ENCODE data around the gene AMER2. TPM values are rescaled to one million over a fixed set of nuclear protein-coding genes. Genes with fewer than 3 reads are reported as not detected.
"Not testable (repeated sequence)": the region's sequence is repeated elsewhere in the genome, so short reads cannot be mapped to it uniquely, and the experiment has no call there.

Gene AMER2
- total RNA-seq, 1 donor from 2014 or later: 0.04 TPM

DNA sequence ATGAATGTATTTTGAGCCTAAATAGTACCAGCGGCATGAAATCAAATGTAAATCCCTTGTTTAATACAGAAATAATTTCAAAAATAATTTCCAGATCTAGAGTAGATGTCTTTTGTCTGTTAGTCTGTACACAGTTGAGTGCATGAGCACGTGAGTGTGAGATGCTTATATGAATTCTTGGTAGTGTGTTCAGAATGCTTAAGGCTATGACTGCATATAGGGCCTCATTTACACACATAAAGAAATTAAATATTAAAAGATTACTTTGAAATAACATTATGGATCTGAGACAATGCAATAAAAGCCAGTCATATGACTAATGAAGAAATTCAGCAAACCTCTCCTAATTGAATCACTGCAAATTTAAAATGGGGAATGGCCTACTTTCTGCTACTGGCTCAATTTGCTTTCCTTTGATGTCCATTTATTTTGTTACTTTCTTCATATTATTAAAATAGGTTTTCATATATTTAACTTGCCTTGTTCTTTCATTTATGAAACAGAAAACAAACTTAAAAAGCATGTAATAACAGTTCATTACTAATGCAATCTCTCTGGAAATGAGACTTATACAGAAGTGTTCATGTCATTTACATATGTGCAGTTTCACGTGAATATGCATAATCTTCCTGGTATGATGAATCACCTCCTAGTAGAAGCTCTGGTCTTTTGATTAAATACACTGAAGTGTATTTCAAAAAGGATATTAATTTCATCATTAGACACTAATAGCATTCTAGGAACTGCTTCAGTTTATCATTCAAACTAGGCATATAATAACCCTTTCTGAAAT, 4.5 kb downstream of the AMER2 start:
- intact Hi-C loops (cut with DNase I): no loop called here

DNA sequence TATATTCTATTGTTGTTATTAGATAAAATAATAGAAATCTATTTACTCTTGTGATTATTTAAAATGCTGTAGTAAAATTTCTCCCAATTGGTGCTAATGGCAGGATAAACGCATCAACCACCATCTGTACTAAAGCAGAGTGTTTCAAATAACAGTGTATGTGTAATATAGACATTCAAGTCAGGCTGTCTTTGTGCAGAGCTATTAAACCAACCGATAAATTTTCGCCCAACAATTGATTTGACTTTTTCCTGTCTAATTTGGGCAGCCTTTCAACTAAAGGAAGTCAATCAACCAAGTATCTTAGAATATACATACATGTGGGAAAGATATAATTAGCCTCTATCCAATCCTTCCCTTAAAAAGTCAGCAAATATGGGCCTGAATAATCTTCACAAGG, 5.8 kb downstream of the AMER2 start:
- ATAC-seq (no peak), DNase-seq (ENCODE audit: low spot score) (no peak)
- intact Hi-C loops (cut with DNase I): no loop called here

More for the DNA sequence above, 4.5 kb downstream of the AMER2 start:
- no peak for DNase-seq (ENCODE audit: low spot score)
- no peak for ATAC-seq

DNA sequence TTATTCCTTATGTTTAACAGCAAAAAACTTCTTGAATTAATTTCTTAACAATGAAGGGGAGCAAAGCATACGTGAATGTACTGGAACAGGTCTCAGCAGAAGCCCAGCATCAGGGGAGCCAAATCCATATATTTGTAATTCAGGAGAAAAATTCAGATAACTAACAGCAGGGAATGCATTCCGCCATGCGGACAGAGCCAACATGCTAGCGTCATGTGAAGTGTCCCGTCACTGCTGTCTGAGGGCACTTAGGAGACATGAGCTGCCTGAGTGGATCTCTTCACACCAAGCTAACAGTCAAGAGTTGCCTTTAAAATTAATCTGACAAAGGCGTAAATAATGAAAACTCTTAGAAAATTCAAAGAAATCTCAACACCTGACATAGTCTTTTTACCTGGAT, 6.4 kb downstream of the AMER2 start:
- DNase-seq (ENCODE audit: low spot score) (no peak), ATAC-seq (no peak)
- intact Hi-C loops (cut with DNase I): no loop called here

DNA sequence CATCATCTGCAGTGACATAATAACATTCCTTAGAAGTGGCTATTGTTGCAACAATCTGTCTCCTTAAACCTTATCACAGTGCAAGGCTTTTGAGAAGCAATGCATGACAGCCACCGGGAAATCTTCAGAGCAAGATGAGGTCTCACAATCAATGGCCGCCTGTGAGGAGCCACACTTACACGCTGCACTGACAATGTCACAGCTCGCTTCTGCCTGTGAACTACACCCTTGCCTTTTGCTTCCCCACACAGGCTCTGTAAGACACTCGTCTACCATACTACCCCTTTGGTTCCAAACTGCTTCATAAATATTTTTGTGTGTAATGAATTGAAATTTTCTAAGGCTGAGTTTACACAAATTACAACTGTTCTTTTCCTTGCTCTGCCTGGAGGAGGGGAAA, 6.9 kb downstream of the AMER2 start:
- DNase-seq (ENCODE audit: low spot score); ATAC-seq; intact Hi-C loops (cut with DNase I): not testable (repeated sequence)

DNA sequence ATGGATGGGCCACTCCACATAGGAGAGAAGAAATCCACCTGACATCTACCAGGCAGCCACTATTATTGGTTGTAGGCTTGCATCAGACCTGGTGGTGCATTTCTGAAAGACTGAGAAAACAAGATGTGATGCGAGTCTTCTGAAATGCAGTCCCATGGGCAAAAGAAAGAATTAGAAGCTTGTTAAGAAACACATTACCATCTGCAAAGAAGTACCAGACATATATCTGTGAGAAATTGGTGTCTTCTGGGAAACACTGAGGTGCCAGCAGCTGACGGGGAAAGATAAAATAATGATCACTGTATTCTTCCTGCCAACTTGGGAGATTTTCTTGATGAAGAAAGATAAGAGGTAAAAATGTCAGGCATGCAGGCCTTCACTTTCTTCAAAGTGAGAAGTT, 14.4 kb downstream of the AMER2 start:
- ATAC-seq: no peak
- intact Hi-C loops (cut with DNase I): loop anchor here (2.0 kb wide), 1 partner anchor 19 kb away; no protein-coding TSS in a partner anchor
- no peak for DNase-seq (ENCODE audit: low spot score)

DNA sequence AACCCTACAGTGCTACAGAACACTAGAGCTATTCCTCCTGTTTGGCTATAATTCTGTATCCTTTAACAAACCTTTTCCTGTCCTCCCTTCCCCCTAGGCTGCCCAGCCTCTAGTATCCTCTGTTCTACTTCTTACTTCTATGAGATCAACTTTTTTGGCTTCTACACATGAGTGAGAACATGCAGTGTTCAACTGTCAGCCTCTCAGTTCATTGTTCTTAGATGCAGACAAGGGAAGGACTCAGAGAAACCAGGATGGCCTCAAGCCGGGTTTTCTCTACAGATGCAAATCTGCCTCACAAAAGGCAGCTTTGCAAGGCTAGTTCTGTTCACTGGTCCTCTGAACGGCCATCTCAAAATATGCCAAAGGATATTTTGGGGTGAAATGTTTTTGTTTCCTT, 18.4 kb downstream of the AMER2 start:
- no peak for ATAC-seq
- intact Hi-C loops (cut with DNase I): no loop called here
- DNase-seq (ENCODE audit: low spot score): no peak

DNA sequence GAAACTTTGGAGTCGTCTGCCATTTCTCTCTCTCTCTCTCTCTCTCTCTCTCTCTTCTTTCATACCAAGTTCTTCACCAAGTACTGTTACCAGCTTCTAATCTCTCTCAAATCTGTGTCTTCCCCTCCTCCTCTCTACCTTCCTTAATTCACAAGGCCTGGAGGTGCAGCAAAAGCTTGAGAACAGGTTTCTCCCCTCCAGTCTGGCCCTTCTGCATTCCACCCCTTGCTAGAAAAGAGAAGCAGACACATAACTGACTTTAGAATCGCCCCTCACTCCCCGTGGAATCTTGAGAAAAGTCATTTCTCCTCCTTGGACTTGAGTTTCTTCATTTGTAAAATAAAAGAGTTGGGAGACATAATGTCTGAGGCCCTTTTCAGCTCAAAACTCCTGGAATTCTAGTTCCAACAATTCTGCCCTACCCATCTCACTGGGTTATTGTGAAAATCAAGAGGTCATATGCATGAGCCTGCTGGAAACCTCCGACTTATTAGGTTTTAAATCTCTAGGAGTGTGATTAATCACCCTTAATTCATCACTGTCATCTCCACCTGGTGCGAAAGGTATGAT, 20.4 kb downstream of the AMER2 start:
- ATAC-seq (no peak), DNase-seq (ENCODE audit: low spot score) (no peak)
- intact Hi-C loops (cut with DNase I): no loop called here

DNA sequence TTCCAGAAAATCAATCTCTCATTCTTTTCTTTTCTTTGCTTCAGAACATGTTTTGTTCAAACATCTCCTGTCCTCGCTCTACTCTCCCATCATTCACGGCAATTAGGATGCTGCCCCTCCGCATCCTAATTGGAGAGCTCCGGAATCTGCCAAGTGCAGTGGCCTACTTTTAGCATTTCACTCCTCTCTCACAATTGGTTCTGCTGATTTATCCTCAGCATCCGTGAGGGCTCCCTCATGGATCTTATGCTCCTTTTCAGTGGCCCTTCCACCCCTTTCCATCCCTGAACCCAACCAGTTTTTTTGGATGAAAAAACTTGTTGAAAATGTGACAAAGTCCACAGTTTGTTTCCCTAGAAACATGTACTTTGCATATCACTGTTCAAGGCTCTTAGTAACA, 22.4 kb downstream of the AMER2 start:
- DNase-seq (ENCODE audit: low spot score): no peak
- ATAC-seq: no peak
- intact Hi-C loops (cut with DNase I): no loop called here

DNA sequence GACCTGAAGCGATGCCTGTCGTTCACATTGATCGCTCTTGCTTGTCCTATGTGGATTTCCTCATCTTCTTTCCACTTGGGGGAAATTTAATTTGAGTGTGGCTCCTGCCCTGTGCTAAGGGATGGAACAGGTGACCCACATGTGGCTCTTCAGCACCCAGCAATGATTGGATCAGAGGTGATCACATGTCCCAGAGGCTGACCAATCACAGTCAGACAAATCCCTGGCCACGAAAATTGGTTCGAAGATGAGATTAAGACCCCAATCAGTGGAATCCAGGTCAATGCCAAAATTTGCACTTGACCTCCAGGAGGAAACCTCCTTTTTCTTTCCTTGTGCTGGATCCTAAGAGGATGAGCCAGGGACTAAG, 23.7 kb downstream of the AMER2 start:
- no peak for DNase-seq (ENCODE audit: low spot score)
- ATAC-seq: no peak
- intact Hi-C loops (cut with DNase I): no loop called here

DNA sequence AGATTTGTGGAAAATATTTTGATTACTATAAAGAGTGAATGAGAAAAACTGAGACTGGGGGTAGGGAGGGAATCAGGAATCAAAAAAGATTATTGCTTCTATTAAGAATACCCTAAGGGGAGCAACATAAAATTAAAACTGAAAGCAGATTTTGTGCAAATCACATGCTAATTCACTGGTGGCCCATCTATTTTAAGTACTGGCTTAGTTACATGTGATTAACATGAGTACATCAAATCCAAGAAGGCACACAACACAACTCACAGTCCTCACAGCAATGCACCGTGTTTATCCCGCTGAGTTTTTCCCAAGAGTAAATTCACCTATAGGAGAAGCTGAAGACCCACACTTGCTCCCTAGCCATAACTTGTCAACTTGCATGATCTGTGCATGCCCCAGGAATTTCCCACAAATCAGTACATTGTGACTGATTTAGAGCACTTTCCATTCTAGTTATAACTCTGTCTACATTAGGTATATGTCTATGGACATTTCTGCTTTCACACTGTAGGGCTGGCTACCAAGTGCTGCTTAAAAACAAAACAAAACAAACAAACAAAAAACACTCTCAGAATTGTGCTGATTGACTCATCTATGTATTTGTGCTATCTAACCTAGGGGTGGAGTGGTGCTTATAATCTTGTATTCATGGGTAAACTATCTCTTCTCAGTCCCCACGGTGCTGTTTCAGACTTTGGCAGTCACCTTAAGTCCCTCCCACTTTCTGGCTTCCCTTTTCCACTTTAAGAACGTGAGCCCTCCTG, 24.3 kb downstream of the AMER2 start:
- ATAC-seq: no peak

DNA sequence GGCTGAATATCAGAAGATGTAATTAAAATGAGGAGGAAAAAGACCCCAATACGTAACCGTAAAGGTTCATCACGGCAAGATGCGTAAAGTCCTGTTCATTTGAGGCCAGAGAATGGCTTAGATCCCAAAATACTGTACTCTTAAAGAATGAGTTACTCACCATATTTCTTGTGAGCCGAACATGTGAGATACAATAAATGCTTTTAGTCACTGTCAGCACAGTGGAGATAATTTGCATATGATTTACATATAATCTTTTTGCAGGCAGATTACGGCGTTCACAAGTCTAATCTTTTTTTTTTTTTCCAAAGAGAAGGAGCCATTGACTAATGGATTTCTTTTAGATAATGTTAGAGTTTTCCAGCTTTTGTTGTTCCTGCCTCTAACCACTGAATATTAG, 28.4 kb downstream of the AMER2 start:
- DNase-seq (ENCODE audit: low spot score) (no peak), ATAC-seq (no peak)
- intact Hi-C loops (cut with DNase I): no loop called here

More for the DNA sequence above, 24.3 kb downstream of the AMER2 start:
- intact Hi-C loops (cut with DNase I): no loop called here
- no peak for DNase-seq (ENCODE audit: low spot score)

DNA sequence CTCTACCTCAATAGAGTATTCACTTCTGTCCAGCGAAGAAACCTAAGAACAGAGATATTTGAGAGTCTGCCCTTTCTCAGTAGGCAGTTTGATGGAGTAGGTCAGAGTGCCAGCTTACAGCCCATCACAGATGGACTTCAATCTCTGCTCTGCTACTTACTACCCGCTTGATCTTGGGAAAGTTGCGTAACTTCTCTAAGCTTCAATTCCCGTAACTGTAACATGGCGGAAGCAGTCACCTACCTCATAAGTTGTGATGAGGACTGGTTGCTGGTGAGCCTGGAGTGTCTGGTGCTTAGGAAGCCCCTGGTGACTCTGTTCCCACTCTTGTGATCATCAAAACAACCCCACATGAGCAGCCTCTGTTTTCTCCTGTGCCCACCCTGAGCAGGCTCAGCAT, 31.0 kb downstream of the AMER2 start:
- intact Hi-C loops (cut with DNase I): no loop called here
- ATAC-seq (no peak), DNase-seq (ENCODE audit: low spot score) (no peak)

DNA sequence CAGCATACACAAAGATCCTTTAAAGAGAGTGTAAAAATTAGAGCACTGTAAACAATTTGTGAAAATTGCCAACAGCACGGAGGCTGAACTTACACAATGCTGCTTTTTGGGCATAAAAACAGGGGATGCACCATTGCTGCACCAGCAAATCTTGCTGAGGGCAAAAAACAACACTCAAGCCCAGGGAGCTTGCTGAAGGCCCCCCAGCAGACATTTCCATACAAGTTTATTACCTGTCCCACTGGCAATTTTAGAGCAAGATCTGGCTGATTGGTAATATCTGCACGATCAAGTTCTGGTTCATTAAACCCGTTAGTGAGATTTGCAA, 34.3 kb downstream of the AMER2 start:
- DNase-seq (ENCODE audit: low spot score): no peak
- intact Hi-C loops (cut with DNase I): no loop called here
- no peak for ATAC-seq

DNA sequence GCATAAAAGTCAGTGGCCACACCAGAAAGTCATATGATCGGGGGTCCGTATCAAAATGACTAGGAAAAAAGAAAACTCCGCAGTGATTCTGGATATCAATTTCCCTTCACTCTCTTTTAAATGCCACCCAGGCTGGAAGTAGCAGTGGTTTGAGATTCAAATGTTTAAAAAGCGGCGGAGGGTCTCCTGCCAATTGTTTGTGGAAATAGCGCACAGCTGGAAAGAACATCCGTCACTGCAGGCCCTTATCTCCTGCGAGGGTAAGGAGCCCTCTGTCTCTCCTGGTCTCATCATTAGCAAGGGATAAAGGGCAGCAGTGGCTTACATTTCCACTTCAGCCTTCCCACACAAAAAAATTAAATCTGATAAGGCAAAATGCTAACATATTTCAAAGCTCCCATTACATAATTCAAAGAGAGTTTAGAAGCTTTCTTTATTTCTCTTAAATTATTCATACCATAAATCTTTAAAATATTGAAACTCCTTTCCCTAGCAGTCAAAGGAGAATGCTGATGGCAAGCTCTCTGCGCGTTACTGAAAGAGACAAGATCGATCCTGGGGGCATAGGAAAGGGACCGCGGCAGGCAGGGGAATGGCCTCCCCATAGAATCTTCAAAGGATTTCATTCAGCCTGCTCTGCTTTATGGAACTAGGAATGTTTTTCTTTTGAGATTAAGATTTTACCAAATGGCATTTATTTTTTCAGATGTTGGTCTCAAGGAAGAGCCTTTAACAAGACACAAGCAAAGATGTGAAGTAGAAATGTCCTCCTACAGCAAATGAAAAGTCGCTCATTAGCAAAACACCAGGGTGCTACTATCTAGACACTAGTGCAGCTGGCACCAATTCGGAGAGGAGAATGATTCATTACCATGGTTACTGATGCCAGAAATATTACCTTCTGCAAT, 35.0 kb downstream of the AMER2 start:
- no peak for DNase-seq (ENCODE audit: low spot score)
- intact Hi-C loops (cut with DNase I): no loop called here
- ATAC-seq: no peak

DNA sequence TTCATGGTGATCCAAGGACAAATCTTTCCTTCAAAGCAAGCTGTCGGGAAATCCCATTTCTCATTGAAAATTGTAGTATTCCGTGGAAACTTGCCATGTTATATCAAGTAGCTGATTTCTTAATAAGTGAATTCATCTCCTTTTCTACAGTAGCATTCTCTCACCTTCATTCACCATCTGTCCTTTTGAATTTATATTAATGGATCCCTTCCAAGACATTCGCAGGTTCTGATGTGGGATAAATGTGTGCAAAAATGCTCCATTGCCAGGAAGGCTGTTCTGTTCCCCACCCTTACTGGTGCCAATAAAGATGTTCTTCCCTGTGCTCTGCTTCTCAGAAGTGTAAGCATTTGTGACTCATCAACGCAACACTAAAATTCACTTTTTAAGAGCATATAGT, 36.2 kb downstream of the AMER2 start:
- ATAC-seq: no peak
- intact Hi-C loops (cut with DNase I): no loop called here
- no peak for DNase-seq (ENCODE audit: low spot score)

DNA sequence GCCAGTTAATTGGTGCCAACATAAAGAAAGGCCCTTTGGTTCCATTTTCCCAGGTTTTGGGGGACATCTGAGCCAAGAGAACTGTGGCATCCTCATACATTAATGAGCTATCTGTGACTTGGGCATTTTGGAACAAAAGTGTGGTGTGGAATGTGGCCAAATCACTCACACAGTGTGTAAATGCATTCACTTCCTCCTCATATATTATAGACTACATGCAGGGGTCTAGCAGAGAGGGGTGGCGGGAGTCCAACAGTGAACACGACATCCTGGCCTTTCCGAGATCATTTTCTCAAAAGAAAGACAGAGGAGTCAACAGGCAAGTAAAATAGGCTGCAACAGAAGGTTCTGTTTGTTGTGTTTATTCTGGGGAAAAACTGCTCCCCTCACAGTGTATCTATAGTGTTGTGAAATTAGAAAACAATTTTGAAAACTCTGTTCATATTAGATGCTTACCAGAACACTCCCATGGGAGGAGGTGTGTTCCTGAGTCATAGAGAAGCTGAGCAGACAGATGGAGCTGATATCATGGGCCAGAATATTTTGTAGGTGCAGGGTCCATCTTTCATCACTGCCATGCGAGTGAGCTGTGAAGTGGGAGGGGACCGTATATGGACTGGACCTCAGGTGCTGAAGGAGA, 39.2 kb downstream of the AMER2 start:
- no peak for ATAC-seq
- intact Hi-C loops (cut with DNase I): no loop called here
- DNase-seq (ENCODE audit: low spot score): no peak

DNA sequence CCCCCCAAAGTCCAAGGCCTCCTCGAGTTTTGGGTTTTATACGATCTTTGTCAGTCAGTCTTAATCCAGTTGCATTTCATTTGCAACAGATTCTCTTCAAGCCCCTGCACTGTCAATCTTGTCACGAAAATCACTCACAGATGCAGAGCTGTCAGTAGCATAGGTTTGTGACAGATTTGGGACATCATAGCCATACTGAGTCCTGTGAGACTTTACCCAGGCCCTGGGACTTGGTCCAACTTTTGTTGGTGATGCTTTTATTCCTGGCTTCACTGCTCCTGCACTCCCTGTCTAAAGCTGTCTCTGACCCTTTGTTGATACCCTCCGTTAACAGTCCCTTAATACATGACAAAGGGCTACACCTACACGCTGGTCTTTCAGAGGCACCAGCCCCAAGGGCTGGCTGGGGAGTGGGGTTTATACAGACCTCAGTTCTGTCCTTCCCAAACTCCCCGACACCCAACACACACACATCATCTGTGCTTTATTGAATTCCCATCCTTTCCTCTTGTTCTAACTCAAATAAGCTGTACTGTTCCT, 40.1 kb downstream of the AMER2 start:
- intact Hi-C loops (cut with DNase I): no loop called here
- no peak for DNase-seq (ENCODE audit: low spot score)
- no peak for ATAC-seq

DNA sequence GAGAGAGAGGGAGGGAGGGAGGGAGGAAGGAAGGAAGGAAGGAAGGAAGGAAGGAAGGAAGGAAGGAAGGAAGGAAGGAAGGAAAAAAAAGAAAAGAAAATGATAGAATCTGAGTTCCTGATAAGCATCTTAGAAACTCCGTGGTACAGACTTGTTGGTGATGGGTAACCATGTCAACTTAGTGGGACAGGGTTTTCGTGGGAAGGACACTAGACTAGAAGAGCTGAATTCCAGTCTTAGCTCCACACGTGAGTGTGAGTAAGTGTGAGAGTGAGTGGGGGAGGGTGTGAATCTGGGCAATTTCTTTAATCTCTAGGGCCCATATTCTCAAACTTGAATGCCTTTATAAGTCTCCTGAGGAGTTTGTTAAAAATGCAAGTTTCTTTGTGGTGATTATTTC, 41.1 kb downstream of the AMER2 start:
- intact Hi-C loops (cut with DNase I): no loop called here
- DNase-seq (ENCODE audit: low spot score) (no peak), ATAC-seq (no peak)

Measured in sciatic nerve (tissue), 2 donors.